Measurements from ENCODE around the gene DLG2. TPM values are rescaled to one million over a fixed set of nuclear protein-coding genes. Genes with fewer than 3 reads are reported as not detected.

Gene DLG2
- polyA plus RNA-seq, 3 donors: 0.24 to 0.39 TPM; not detected in 1

- H3K4me3 Mint-ChIP-seq: no peak overlapping the region
- H3K4me1 ChIP-seq (ENCODE audit: control insufficient read depth in 1 of 2, insufficient read depth in 2 of 2, low read length in 2 of 2): no peaks in the 10 kb centered on the region
- peaks cover 0 to 2% (median 1%) of the 10 kb centered on the region in 3 donors for H3K27me3 Mint-ChIP-seq (ENCODE audit: low read depth in 3 of 3)
- no peak overlapping the region for H2AFZ ChIP-seq (ENCODE audit: insufficient read depth, low read depth, low read length, poor library complexity, severe bottlenecking)
- no peaks in the 10 kb centered on the region for H3K36me3 ChIP-seq (replicated peaks in 1 of 2; ENCODE audit: control insufficient read depth in 1 of 2, insufficient read depth in 2 of 2, low read length in 2 of 2)
- no peak for DNase-seq
- H3K4me2 ChIP-seq (replicated peaks; ENCODE audit: extremely low read depth, low read length, poor library complexity, severe bottlenecking): no peak overlapping the region
- H3K79me2 ChIP-seq (ENCODE audit: insufficient read depth, low read length): no peaks in the 10 kb centered on the region
- no peak overlapping the region for H3K9ac ChIP-seq (ENCODE audit: insufficient read depth, low read length, poor library complexity, severe bottlenecking)
- intact Hi-C loops (cut with micrococcal nuclease): no loop called here
- no peak overlapping the region for H3K27ac ChIP-seq (ENCODE audit: low read depth in 1 of 2, low read length in 2 of 2)
- no peaks in the 10 kb centered on the region for H3K4me1 Mint-ChIP-seq
- H4K20me1 ChIP-seq (ENCODE audit: insufficient read depth, low read length): no peaks in the 10 kb centered on the region
- no peak overlapping the region for H3K27ac Mint-ChIP-seq
- WGBS (ENCODE audit: insufficient coverage): no CpG with 5 or more reads among the region's 3 CpGs
- H3K9me3 ChIP-seq (replicated peaks in 1 of 2; ENCODE audit: control insufficient read depth in 1 of 2, insufficient read depth in 1 of 2, low read length in 2 of 2): no peaks in the 10 kb centered on the region
- TF ChIP-seq CTCF (IDR thresholded peaks at IDR 0.05): no peak
- no peaks in the 10 kb centered on the region for H3K27me3 ChIP-seq (ENCODE audit: control insufficient read depth in 2 of 2, insufficient read depth in 2 of 2, low read length in 2 of 2)
- H3K4me3 ChIP-seq (replicated peaks in 1 of 3; ENCODE audit: low read depth in 2 of 3, low read length in 3 of 3): no peak overlapping the region
- no peaks in the 10 kb centered on the region for H3K36me3 Mint-ChIP-seq
- peaks cover 0 to 2% (median 0%) of the 10 kb centered on the region in 7 donors for H3K9me3 Mint-ChIP-seq
Observed at GRCh38 chr11:84780689-84781293, 846.4 kb downstream of the DLG2 start.

- WGBS (ENCODE audit: insufficient coverage): no CpG with 5 or more reads among the region's 2 CpGs
- H3K9me3 Mint-ChIP-seq: peaks cover 0 to 13% (median 2%) of the 10 kb centered on the region in 7 donors
- Histone ChIP-seq H3K79me2 (ENCODE audit: insufficient read depth, low read length) (no peaks in the 10 kb centered on the region), H3K9me3 (replicated peaks in 1 of 2; ENCODE audit: control insufficient read depth in 1 of 2, insufficient read depth in 1 of 2, low read length in 2 of 2) (peaks cover 0 to under 1% of the 10 kb centered on the region in 2 donors), H2AFZ (ENCODE audit: insufficient read depth, low read depth, low read length, poor library complexity, severe bottlenecking) (no peak overlapping the region), H3K27ac (ENCODE audit: low read depth in 1 of 2, low read length in 2 of 2) (no peak overlapping the region), H3K27me3 (ENCODE audit: control insufficient read depth in 2 of 2, insufficient read depth in 2 of 2, low read length in 2 of 2) (no peaks in the 10 kb centered on the region), H3K36me3 (replicated peaks in 1 of 2; ENCODE audit: control insufficient read depth in 1 of 2, insufficient read depth in 2 of 2, low read length in 2 of 2) (no peaks in the 10 kb centered on the region), H4K20me1 (ENCODE audit: insufficient read depth, low read length) (no peaks in the 10 kb centered on the region), H3K4me3 (replicated peaks in 1 of 3; ENCODE audit: low read depth in 2 of 3, low read length in 3 of 3) (no peak overlapping the region), H3K4me1 (ENCODE audit: control insufficient read depth in 1 of 2, insufficient read depth in 2 of 2, low read length in 2 of 2) (no peaks in the 10 kb centered on the region), H3K9ac (ENCODE audit: insufficient read depth, low read length, poor library complexity, severe bottlenecking) (no peak overlapping the region), H3K4me2 (replicated peaks; ENCODE audit: extremely low read depth, low read length, poor library complexity, severe bottlenecking) (no peak overlapping the region)
- TF ChIP-seq CTCF (IDR thresholded peaks at IDR 0.05): no peak
- H3K36me3 Mint-ChIP-seq: no peaks in the 10 kb centered on the region
- no peaks in the 10 kb centered on the region for H3K4me1 Mint-ChIP-seq
- no peak overlapping the region for H3K4me3 Mint-ChIP-seq
- no peak overlapping the region for H3K27ac Mint-ChIP-seq
- intact Hi-C loops (cut with micrococcal nuclease): no loop called here
- DNase-seq: no peak
- no peaks in the 10 kb centered on the region for H3K27me3 Mint-ChIP-seq (ENCODE audit: low read depth in 3 of 3)
Observed at GRCh38 chr11:84775503-84775902, 851.6 kb downstream of the DLG2 start.

Measured in CD14-positive monocyte (primary cell).